HG03039 (cell line): ENCODE data around the gene SEPHS2.
A peak's percentile ranks its signal among the peaks of the same experiment; 100 is the strongest.
"Not testable (repeated sequence)": the region's sequence is repeated elsewhere in the genome, so short reads cannot be mapped to it uniquely, and the experiment has no call there.

Experiments used
- ATAC-seq: cut with Tn5 transposase; IDR thresholded peaks from one replicate; pipeline ENCODE4 v1.9.1; 2021; ENCODE audit warnings: mild to moderate bottlenecking, moderate library complexity; ENCODE audit not compliant: unreplicated experiment

Gene SEPHS2

GRCh38 chr16:30399435-30400186 lies 46.1 kb downstream of the SEPHS2 start:
- ATAC-seq: no peak

- no peak for ATAC-seq
Measured at GRCh38 chr16:30398661-30399434, 46.8 kb downstream of the SEPHS2 start.

GRCh38 chr16:30397776-30398660 lies 47.7 kb downstream of the SEPHS2 start:
- ATAC-seq: no peak

- no peak for ATAC-seq
Measured at GRCh38 chr16:30397056-30397455, 48.6 kb downstream of the SEPHS2 start.

GRCh38 chr16:30396627-30397026 lies 49.0 kb downstream of the SEPHS2 start:
- not testable (repeated sequence) for ATAC-seq

GRCh38 chr16:30395992-30396585 lies 49.6 kb downstream of the SEPHS2 start:
- no peak for ATAC-seq

- peak; percentile 57 for ATAC-seq
Measured at GRCh38 chr16:30395155-30395991, 50.3 kb downstream of the SEPHS2 start, which contains the start of gene ZNF48. ZNF48 (plus strand) TSS chr16:30395420; CDS start chr16:30395795, 375 bp downstream.

- ATAC-seq: no peak
Measured at GRCh38 chr16:30394592-30395154, 51.0 kb downstream of the SEPHS2 start.
